ENCODE results near the gene ADGRB3.

- TF ChIP-seq POLR2AphosphoS5 (IDR thresholded peaks at IDR 0.05; ENCODE audit: borderline replicate concordance, low read depth, low read length) (no peak), EZH2 (IDR thresholded peaks at IDR 0.05) (no peak)
Measured at GRCh38 chr6:69331886-69332285, 696.8 kb downstream of the ADGRB3 start.

Measured in SK-N-MC (cell line).